ENCODE measurements around the gene DIP2B. TPM values are rescaled to one million over a fixed set of nuclear protein-coding genes. Genes with fewer than 3 reads are reported as not detected.

Gene DIP2B
- total RNA-seq, 1 experiment from 2014 or later = 26.1 TPM

DNA sequence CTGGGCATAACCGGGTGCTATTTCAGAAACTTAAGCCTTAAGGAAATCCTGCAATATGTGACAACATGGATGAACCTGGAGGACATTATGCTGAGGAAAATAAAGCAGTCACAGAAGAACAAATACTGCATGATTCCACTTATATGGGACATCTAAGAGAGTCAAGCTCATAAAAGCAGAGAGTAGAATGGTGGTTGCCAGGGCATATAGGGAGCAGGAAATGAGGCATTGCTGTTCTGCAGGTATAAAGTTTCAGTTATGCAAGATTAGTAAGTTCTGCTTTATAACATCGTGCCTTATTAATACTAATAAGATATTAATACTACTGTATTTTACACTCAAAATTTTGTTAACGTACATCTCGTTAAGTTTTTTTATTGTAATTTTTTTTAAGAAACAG is 134.9 kb downstream of the DIP2B start:
- peaks cover 12% of the 10 kb centered on the region for H3K36me3 Mint-ChIP-seq
- peaks cover 22% of the 10 kb centered on the region for H3K4me1 Mint-ChIP-seq
- no peaks in the 10 kb centered on the region for H3K27me3 Mint-ChIP-seq (ENCODE audit: low read depth)
- ATAC-seq = no peak
- DNase-seq (ENCODE audit: low spot score) = no peak
- TF ChIP-seq CDX4 (CRISPR knock-in tag; IDR thresholded peaks at IDR 0.05; ENCODE audit: borderline replicate concordance) (no peak), JUN (CRISPR knock-in tag; IDR thresholded peaks at IDR 0.05) (no peak), HMGA2 (CRISPR knock-in tag; IDR thresholded peaks at IDR 0.05) (no peak), ZNF671 (CRISPR knock-in tag; IDR thresholded peaks at IDR 0.05) (no peak), GABPB1 (CRISPR knock-in tag; IDR thresholded peaks at IDR 0.05) (no peak), ESRRA (CRISPR knock-in tag; IDR thresholded peaks at IDR 0.05; ENCODE audit: borderline replicate concordance) (no peak), TEAD4 (CRISPR knock-in tag; IDR thresholded peaks at IDR 0.05) (no peak), EMX1 (CRISPR knock-in tag; IDR thresholded peaks at IDR 0.05) (no peak), ZNF219 (CRISPR knock-in tag; IDR thresholded peaks at IDR 0.05; ENCODE audit: borderline replicate concordance) (no peak), ETV6 (CRISPR knock-in tag; IDR thresholded peaks at IDR 0.05) (no peak), FOXJ3 (CRISPR knock-in tag; IDR thresholded peaks at IDR 0.05; ENCODE audit: borderline replicate concordance) (no peak), CBFB (CRISPR knock-in tag; IDR thresholded peaks at IDR 0.05; ENCODE audit: low read depth) (no peak)
- TF ChIP-seq, protein P1, sequence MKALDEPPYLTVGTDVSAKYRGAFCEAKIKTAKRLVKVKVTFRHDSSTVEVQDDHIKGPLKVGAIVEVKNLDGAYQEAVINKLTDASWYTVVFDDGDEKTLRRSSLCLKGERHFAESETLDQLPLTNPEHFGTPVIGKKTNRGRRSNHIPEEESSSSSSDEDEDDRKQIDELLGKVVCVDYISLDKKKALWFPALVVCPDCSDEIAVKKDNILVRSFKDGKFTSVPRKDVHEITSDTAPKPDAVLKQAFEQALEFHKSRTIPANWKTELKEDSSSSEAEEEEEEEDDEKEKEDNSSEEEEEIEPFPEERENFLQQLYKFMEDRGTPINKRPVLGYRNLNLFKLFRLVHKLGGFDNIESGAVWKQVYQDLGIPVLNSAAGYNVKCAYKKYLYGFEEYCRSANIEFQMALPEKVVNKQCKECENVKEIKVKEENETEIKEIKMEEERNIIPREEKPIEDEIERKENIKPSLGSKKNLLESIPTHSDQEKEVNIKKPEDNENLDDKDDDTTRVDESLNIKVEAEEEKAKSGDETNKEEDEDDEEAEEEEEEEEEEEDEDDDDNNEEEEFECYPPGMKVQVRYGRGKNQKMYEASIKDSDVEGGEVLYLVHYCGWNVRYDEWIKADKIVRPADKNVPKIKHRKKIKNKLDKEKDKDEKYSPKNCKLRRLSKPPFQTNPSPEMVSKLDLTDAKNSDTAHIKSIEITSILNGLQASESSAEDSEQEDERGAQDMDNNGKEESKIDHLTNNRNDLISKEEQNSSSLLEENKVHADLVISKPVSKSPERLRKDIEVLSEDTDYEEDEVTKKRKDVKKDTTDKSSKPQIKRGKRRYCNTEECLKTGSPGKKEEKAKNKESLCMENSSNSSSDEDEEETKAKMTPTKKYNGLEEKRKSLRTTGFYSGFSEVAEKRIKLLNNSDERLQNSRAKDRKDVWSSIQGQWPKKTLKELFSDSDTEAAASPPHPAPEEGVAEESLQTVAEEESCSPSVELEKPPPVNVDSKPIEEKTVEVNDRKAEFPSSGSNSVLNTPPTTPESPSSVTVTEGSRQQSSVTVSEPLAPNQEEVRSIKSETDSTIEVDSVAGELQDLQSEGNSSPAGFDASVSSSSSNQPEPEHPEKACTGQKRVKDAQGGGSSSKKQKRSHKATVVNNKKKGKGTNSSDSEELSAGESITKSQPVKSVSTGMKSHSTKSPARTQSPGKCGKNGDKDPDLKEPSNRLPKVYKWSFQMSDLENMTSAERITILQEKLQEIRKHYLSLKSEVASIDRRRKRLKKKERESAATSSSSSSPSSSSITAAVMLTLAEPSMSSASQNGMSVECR (CRISPR knock-in tag; IDR thresholded peaks at IDR 0.05; ENCODE audit: borderline replicate concordance) = no peak
- TF ChIP-seq, protein P2, sequence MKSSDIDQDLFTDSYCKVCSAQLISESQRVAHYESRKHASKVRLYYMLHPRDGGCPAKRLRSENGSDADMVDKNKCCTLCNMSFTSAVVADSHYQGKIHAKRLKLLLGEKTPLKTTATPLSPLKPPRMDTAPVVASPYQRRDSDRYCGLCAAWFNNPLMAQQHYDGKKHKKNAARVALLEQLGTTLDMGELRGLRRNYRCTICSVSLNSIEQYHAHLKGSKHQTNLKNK (CRISPR knock-in tag; IDR thresholded peaks at IDR 0.05) = no peak
- TF ChIP-seq, protein P3, sequence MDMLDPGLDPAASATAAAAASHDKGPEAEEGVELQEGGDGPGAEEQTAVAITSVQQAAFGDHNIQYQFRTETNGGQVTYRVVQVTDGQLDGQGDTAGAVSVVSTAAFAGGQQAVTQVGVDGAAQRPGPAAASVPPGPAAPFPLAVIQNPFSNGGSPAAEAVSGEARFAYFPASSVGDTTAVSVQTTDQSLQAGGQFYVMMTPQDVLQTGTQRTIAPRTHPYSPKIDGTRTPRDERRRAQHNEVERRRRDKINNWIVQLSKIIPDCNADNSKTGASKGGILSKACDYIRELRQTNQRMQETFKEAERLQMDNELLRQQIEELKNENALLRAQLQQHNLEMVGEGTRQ (CRISPR knock-in tag; IDR thresholded peaks at IDR 0.05) = no peak
- TF ChIP-seq, protein P4, sequence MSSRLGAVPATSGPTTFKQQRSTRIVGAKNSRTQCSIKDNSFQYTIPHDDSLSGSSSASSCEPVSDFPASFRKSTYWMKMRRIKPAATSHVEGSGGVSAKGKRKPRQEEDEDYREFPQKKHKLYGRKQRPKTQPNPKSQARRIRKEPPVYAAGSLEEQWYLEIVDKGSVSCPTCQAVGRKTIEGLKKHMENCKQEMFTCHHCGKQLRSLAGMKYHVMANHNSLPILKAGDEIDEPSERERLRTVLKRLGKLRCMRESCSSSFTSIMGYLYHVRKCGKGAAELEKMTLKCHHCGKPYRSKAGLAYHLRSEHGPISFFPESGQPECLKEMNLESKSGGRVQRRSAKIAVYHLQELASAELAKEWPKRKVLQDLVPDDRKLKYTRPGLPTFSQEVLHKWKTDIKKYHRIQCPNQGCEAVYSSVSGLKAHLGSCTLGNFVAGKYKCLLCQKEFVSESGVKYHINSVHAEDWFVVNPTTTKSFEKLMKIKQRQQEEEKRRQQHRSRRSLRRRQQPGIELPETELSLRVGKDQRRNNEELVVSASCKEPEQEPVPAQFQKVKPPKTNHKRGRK (CRISPR knock-in tag; IDR thresholded peaks at IDR 0.05; ENCODE audit: borderline replicate concordance) = no peak
- no peaks in the 10 kb centered on the region for H3K9me3 Mint-ChIP-seq
- POLR2A ChIA-PET = no interaction called here
- CTCF ChIA-PET = interaction anchor here (0.8 to 1.0 kb wide), 2 partner anchors 115 to 135 kb away, joined by 3 to 4 read pairs; partner anchors contain the start of gene DIP2B
- H3K4me3 Mint-ChIP-seq = no peak overlapping the region
- H3K27ac Mint-ChIP-seq = no peak overlapping the region

GRCh38 chr12:50640321-50640939 is 135.6 kb downstream of the DIP2B start:
- no peak for ATAC-seq
- H3K4me3 Mint-ChIP-seq = no peak overlapping the region
- H3K4me1 Mint-ChIP-seq = peaks cover 22% of the 10 kb centered on the region
- TF ChIP-seq ZBTB43 (CRISPR knock-in tag; IDR thresholded peaks at IDR 0.05) (no peak), CBFB (CRISPR knock-in tag; IDR thresholded peaks at IDR 0.05; ENCODE audit: low read depth) (no peak)
- H3K27ac Mint-ChIP-seq = no peak overlapping the region
- POLR2A ChIA-PET = no interaction called here
- CTCF ChIA-PET = interaction anchor here (0.8 to 1.0 kb wide), 2 partner anchors 116 to 136 kb away, joined by 3 to 4 read pairs; partner anchors contain the start of gene DIP2B
- H3K36me3 Mint-ChIP-seq = peaks cover 12% of the 10 kb centered on the region
- no peaks in the 10 kb centered on the region for H3K9me3 Mint-ChIP-seq
- H3K27me3 Mint-ChIP-seq (ENCODE audit: low read depth) = no peaks in the 10 kb centered on the region
- DNase-seq (ENCODE audit: low spot score) = no peak
